NOMO-1 (cell line): ENCODE measurements around the gene PRKAA2.

Source experiments
- DNase-seq, 2 experiments: peaks; one replicate each; lab custom pipeline; 2025; ENCODE audit not compliant: unreplicated experiment in 2 of 2; lab: John Stamatoyannopoulos, UW

The PRKAA2 gene

DNA sequence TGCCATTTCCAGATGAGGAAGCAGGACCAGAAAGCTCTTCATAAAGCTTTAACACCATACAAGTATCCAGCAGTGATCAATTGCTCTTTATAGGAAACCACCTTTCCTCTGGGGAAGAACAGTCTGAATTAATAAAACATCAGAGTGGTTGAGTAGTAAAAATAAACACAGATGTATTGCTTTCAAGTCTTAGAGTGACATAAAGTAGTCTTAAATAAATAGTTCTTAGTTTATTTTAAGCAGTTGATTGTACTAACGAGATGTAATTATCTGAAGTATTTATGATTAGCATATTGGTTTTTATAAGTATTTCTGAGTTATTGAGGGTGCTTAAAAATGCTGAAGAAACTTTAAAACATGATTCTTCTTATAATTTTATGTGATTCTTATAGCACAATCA lies 67.0 kb downstream of the PRKAA2 start:
- no peak for DNase-seq

DNA sequence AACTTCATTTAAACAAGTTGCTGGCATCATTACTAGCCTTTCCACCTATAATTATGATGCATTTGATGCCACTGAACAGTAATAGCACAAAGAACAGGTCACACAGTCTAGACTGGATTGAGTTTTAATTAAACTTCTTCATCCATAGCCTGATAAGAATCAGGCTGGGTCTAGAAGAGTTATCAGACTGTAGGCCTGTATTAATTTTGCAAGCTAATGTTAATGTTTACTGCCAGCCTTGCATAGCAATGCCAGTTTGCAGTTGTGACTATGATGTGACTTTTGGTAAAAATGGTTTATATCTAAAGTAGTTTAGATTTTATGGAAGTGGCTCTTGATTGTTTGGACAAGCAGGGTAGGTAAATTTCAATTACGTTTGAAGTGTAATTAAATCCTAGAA lies 68.0 kb downstream of the PRKAA2 start:
- no peak for DNase-seq

DNA sequence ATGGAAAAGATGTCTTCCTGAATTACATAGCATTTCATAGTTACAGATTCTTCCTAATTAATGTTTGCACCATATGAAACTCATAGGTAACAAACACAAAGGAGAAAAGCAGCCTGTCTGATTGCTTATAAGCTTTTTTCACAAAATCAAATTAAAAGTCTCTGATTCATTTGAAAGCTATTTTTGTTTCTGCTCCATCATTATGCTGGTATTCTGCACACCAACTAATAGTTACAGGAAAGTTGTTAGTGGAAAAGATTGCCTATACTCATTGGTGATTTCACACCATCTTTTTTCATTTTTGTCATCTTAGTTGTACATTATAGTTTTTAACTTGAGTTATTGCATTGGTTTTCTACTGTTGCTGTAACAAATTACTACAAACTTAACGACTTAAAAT lies 70.0 kb downstream of the PRKAA2 start:
- no peak for DNase-seq

DNA sequence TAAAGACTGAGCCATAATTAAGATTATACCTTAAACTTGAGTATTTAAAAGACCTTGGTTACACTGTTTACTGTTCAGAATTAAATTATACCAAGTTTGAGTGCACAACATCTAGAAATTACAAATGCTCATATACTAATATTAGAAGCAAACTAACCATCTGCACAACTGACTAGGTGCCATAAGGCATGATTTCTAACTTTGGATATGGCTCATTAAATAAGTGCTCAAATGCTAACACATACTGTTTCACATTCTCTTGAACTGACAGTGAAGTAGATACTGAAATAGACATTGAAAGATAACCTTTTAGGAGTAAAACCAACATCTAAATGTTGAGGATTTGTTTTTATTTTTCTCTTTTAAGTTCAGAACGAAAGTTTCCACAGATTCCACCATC lies 74.1 kb downstream of the PRKAA2 start:
- DNase-seq: no peak

DNA sequence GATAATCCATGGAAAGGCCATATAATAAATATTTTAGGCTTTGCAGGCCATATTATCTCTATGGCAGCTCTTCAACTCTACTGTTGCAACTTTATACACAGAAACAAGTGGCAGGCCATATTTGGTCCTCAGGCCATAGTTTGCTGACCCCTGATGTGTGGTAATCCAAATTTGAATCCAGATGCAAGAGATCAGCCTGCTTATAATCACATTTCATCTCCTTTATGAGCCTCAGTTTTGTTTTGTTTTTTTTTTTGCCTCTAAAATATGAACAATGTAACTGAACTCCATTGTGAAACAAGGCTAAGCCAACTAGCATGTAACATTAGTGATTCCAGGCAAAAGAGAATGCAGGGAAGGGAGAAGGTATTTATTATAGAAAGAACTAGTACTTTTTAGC lies 81.6 kb downstream of the PRKAA2 start:
- no peak for DNase-seq

DNA sequence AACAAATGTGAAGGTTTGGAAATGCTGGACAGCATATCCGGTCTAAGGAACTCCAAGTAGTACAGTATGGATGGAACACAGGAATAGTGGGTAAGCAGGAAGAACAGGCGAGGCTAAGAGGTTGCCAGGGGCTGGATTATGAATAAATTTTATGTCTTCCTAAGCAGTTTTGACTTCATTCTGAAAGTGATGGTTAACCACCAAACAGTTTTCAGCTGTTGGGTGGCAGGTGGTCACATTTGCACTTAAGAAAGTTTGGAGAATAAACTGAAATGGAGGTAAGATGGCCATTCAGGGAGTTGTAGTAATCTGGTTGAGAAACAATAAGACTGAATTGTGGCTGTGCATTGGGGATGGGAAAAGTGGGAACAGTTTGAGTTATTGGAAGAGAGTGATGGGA lies 83.8 kb downstream of the PRKAA2 start:
- no peak for DNase-seq

DNA sequence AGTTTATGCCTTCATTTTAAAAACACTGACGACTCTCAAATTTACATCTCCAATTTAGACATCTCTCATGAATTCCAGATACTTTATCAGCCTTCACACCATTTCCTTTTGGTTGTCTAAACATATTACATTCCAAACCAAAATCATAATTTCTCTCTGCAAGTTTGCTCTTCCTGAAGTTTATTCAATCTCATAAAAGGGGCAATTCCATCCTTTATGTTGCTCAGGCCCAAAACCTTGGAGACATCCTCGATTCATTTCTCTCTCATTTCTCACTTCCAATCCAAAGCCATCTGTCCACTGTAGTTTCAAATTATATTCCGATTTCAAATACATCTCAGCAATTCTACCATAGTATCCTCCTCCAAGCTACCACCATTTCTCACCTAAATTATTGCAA lies 100.1 kb downstream of the PRKAA2 start:
- no peak for DNase-seq

DNA sequence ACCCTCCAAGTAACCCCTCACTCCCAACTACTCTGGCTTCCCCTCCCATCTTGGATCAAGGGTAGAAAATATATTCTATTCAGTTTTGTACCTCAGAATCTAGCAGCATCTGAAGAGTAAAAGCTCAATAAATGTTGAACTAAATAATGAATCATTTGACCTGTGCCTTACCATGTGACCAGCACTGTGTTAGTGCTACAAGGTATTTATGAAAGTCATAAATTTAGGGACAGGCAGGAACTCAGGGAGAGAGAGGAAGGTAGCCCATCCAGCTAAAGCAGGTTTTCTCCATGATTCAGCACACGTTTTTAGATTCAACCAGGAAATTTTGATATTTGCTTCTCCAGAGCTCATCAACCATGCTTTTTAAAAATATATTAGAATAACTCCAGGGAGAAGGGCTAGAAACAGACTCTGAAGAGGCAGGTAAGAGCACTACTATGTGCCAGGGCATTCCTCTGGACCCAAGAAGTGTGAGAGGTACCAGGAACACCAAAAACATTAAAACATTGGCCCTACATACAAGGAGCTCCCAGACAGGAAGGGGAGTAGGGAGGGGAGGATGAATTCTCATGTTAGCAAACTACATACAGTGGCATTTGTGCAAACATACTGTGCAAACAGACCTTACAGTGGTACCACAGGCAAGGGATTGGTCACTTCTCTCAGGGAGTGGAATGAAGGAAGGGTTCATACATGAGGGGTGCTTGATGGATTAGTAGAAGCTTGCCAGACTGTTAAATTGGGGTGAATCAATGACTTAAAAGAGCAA lies 109.8 kb downstream of the PRKAA2 start:
- no peak for DNase-seq

DNA sequence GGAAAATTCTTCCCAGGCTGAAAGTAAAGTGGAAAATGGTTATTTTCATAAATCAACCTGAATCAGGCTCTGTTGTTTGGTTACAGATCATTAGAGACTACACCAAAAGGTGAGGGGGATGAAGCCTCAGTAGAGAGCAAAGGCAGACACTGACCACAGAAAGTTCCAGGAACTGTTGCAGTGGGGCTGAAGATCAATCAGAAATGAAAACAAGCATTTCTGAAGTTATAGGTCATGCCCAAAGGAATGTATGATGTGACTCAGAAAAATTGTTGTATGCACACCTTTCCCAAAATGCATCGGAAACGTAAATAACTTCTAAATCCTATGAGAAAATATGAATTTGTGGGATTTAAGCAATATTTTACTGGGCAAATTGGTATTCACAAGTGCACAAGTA lies 110.8 kb downstream of the PRKAA2 start:
- no peak for DNase-seq

DNA sequence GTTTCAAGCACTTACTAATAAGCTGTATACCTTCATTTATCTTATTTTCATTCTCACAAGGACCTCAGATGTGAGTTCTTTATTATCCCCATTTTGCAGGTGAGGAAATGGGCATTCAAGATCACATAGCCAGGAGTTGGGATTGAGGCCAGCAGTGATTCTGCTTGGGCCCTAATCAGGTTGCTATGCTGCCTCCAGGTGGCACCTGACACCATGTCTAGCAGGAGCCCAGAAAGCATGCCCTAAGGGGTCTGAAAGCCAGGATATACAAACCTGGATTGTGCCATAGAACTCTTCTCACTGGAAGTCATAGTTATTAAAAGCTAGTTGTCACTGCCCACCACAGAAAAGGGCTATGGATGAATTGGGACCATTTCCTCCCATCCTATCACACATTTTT lies 113.0 kb downstream of the PRKAA2 start:
- DNase-seq: no peak

DNA sequence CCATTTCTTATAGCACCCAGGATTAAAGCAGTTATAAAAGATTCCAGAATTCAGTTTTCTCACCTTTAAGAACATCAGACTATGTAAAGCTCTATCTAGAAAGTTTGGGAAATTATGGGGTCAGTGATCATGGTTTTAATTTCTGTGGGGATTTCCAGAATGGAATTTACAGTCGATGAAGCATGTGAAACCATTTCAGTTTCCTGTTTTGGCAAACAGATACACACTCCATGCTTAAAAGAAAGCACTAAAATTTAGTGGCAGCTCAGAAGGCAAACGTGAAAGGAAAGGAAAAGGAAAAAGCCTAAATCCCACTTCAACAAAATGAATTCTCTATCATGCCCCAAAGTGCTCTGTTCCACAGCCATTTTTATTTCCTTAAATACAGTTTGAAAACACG lies 113.7 kb downstream of the PRKAA2 start:
- no peak for DNase-seq
